DMS79 treated with DMSO at 0.1 percent for 48 hours (cell line): ENCODE results near the gene GARIN3.
A peak's percentile ranks its signal among the peaks of the same experiment; 100 is the strongest.
"Not testable (repeated sequence)": the region's sequence is repeated elsewhere in the genome, so short reads cannot be mapped to it uniquely, and the experiment has no call there.

ENCODE experiments used
- DNase-seq: peaks from one replicate; lab custom pipeline; 2025; lab: John Stamatoyannopoulos, UW

Gene GARIN3

GRCh38 chr5:157185122-157185521, 19.1 kb upstream of the GARIN3 start:
- not testable (repeated sequence) for DNase-seq

DNA sequence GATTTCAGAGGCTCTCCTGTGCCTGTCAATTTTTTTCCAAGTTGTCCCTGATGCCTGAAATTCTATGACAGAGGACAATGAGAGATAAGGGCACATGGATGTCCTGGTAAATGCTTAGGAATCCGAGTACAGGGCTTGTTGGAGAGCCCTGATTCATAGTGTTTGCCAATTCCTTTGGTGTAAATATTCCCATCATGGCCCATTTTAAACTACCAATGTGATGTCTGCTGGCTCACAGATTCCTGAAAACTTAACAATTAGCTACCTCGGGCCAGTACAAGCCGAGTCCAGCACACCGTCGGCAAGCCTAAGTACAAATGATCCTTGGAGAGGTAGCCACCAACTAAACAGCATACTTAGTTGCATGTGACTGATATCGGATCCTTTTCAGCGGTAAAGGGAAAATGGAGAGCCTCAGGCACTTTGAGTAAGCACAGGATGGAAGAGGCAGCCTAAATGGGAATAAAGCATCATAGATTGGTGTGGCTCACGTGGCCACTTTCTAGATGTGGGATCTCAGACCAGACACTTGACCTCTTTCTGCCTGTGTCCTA, 18.1 kb upstream of the GARIN3 start:
- no peak for DNase-seq

DNA sequence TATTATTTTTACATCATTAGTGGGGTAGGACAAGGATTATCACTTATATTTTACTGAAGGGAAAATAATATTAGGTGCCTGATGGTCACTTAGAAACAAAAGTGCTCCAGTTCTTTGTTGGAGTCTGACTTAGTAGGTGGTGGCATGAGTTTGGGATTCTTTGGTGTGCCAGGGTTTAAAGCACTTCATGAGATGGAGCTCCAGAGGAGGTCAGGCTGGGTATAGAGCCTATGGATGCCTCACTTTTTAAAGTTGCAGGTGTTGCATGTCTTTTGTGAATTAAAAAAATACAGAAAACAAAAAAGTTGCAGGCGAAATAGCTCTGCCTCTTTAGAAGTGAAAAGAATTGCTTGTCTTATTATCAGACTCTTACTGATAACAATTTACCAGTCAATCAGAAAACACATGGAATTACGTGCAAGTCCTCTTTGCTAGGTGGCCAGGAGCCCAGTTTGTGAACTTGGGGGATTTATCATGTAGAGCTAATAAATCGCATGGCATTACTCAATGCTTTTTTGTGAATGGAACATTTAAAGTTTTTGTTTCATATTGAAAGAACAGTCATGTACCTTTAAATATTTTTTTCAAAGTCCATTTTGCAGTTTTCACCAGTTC, 16.2 kb upstream of the GARIN3 start:
- no peak for DNase-seq

DNA sequence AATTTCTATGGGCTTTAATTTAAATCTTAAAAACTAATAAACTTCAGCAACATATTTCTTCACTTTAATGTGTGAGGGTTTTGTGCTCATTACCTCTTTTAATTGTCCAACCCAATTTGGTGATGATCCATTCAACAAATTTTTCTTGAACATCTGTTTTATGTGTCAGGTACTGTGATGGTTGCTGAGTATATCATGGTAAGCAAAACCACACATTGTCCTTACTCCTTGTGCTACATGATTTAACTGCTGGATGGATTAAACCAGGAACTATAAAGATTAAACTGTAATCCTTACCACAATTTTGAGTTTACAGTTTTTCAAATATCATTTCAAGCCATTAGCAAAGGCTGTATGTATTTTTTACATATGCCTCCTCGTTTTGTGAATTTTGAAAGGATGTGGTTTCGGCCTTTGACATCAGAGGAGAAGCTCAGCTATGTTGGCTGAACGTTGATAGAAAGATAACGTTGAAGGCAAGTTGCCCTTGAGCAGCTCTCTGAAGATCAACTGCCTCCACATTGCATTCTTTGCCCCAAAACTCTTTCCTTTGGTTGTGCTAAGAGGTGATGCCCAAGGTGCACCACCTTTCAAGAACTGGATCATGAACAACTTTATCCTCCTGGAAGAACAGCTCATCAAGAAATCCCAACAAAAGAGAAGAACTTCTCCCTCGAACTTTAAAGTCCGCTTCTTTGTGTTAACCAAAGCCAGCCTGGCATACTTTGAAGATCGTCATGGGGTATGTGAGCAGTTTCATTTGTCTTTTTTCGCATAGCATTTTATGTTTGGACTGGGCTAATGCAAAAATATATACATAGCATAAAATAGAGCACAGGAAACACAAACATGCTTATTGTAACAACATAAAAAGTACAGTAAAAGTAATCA, 14.6 kb upstream of the GARIN3 start, which contains the start of gene ITK:
Gene ITK, plus strand, starts transcription at position 467 of the 891 bp plus-strand sequence. Its CDS starts 138 bp downstream, at position 605.
- DNase-seq: no peak

GRCh38 chr5:157178966-157179365, 12.9 kb upstream of the GARIN3 start:
- no peak for DNase-seq

GRCh38 chr5:157177953-157178352, 11.9 kb upstream of the GARIN3 start:
- DNase-seq: no peak

GRCh38 chr5:157175071-157175612, 9.1 kb upstream of the GARIN3 start:
- no peak for DNase-seq

DNA sequence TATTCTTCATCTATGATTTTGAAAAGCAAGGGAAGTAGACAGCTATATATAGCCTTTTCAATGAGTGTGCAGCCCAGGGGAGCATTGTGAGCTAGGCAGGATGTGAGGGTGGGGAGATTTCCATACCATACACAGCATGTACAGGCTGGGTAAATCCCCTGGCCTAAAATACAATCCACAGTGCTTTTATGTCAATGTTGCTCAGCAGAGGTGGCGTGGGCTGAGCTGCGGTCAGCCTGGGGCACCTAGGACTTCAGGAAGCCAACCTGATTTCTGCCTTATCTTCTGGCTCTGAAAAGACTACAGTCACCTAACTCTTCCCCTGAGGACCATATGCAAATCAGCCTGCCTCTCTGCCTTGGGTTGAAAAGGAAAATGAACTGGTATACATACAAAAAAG, 6.3 kb upstream of the GARIN3 start:
- DNase-seq: no peak

GRCh38 chr5:157168286-157168685, 2.2 kb upstream of the GARIN3 start:
- no peak for DNase-seq

DNA sequence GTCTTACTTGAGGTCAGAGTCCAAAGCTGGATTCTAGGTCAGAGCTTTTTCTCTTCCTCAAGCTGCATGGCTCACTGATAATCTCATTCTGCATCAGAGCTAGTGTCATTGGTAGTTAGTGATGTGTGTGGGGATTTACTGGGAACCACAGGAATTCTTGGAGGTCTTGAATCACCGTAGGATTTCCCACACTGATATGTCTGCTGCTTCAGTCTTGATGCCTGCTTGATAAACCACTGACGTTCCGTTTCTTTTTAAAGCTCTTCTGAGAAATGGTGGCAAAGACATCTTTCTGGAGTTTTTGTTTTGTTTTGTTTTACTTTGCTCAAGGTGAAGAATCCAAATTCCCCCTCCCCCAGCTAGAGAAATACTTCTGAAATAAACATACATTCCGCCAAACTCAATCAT, 1.2 kb upstream of the GARIN3 start:
- no peak for DNase-seq

DNA sequence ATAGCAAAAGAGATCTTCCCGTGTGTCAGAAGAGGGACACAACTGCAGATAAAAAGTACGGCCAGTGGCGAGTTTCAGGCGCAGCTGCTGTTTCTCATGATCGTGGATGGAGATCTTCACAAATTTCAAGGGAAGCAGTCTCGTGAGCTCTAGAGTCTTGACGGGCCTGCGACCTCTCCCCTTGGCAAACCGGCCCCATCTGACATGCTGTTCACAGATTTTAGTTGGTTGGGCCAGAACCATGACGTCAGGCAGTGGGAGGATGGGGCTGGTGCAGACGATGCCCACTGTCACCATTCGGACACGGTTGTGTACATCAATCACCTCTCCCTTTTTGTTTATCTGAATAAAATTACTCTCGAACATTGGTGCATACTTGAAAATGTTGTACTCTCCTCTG, 396 bp downstream of the GARIN3 start:
- no peak for DNase-seq

DNA sequence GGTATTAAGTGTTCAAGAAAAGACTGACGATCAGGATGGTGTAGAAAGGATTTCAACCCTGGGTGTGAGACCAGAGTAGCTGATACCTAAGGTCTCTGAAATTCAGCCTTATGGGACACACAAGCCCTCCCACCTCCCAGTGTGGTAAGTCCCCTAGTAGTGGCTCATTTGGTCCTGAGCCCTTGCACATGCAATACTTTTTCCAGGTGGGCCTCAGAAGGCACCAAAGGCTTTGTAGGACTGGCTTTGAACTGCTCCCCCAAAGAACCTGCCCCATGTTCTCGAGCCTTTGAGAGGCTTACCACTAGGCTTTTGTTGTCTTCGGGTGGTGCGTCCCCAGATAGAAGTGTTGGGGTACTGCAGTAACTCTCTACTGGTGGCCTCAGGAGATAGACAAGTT, 803 bp downstream of the GARIN3 start:
- no peak for DNase-seq

- DNase-seq: no peak
Measured at GRCh38 chr5:157164521-157164920, 1.5 kb downstream of the GARIN3 start.

GRCh38 chr5:157162919-157163510, 3.0 kb downstream of the GARIN3 start:
- no peak for DNase-seq

GRCh38 chr5:157161996-157162395, 4.1 kb downstream of the GARIN3 start:
- DNase-seq: no peak

GRCh38 chr5:157160001-157160400, 6.1 kb downstream of the GARIN3 start:
- no peak for DNase-seq

DNA sequence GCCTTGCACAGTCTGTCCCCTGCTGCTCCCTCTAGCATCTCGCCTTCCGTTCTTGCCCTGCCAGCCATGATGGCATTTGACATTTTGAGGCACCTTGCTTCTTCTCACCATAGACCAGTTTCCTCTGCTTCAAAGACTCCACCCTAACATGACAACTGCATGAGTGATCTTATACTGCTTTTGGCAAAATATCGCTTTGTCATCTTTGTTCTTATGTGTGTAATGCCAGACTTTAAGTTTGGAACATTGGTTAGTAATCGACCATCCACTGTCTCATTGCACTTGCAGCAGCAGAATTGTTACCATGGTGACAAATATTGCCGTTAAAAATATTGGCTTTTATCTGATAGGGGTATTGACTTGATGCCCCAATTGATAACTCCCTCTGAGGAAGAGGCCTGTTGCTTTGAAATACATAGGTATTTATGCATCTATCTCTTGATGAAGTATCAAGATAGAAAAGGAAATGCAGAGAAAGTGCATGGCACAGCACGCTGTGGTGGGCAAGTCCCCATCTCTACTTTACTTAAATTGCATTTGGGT, 6.8 kb downstream of the GARIN3 start:
- DNase-seq: no peak

DNA sequence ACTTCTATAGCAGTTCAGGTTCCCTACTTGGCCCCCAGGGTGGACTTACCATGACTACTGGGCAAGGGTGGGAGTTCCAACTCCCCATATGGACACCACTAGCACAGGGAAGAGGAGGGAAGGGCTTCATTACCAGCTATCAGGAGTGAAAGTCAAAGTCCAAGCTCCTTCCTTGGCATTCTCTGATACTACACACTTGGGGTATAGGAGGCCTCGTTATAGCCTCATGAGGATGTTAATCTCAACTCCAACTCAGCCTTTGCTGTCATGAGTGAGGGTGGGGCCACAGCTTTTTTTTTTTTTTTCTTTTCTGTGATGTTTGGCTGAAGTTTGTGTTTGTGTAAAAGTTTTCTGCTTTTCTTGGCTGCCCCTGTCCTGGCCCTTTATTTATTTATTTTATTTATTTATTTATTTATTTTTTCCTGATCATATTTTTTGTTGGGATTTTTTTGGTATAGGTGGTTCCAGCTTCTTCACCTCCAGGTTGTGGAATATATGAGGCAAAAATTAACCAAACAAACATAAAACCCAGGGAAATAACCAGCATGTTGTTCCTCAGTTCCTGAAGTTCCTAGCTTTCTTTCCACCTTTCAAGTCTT, 8.7 kb downstream of the GARIN3 start:
- no peak for DNase-seq

DNA sequence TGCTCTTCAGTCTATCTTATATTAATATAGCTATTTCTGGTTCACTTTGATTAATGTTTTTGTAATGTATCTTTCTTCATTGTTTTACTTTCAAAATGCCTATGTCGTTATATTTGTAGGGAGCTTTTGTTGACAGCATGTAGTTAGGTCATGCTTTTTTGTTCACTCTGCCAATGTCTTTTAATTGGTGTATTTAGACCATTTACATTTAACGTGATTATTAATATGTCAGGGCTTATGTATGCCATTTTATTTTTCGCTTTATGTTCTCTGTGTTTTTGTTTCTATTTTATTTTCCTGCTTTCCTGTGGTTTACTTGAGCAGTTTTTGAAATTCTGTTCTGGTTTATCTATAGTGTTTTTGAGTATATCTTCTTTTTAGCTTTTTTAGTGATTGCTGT, 10.8 kb downstream of the GARIN3 start:
- DNase-seq: no peak

GRCh38 chr5:157150995-157151394, 15.1 kb downstream of the GARIN3 start:
- no peak for DNase-seq

DNA sequence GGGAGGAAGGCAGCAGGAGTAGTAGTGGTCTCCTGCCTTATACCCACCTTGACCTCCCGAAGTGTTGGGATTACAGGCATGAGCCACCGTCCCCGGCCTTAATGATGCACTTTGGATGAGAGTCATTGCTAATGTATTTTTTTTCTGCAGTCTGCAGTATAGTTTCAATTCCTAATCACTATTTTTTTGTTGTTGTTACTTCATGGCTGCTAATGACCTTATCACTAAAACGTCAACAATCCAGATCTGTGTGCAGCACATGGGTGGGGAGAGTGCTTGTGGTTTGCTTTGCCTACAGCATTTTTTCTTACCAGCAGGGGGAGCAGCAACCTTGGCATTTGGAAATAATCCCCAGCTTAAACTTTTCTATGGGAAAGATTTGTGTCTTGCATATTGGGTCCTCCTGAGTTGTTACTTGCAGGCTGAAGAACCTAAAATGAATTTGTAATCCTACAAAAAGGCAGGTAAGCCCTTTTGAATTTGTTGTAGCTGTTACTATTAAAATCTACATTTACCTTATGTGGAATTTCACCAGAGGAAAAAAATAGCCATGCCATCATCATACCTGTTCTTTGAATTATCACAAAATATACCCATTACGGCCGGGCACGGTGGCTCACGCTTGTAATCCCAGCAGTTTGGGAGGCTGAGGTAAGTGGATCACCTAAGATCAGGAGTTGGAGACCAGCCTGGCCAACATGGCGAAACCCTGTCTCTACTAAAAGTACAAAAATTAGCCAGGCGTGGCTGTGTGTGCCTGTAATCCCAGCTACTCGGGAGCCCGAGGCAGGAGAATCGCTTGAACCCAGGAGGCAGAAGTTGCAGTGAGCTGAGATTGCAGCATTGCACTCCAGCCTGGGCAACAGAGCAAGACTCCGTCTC, 17.1 kb downstream of the GARIN3 start:
- peak; percentile 30 for DNase-seq
